Mucosa of stomach (tissue), 1 donor: Measurements from ENCODE around the gene OR4C45.
"Not testable (repeated sequence)": the region's sequence is repeated elsewhere in the genome, so short reads cannot be mapped to it uniquely, and the experiment has no call there.

Experiments used
- H3K27me3 ChIP-seq: one replicate; pipeline ENCODE4 v1.7.0; 2013; ENCODE audit warnings: mild to moderate bottlenecking, low read length; ENCODE audit not compliant: control insufficient read depth, insufficient read depth
- H3K36me3 ChIP-seq: one replicate; pipeline ENCODE4 v1.7.0; 2013; ENCODE audit warnings: low read length; ENCODE audit not compliant: control insufficient read depth, insufficient read depth
- H3K4me1 ChIP-seq: one replicate; pipeline ENCODE4 v1.7.0; 2013; ENCODE audit warnings: mild to moderate bottlenecking, low read length; ENCODE audit not compliant: control insufficient read depth, insufficient read depth
- H3K4me3 ChIP-seq: one replicate; pipeline ENCODE4 v1.7.0; 2013; ENCODE audit warnings: low read length
- H3K9ac ChIP-seq: one replicate; pipeline ENCODE4 v1.7.0; 2013; ENCODE audit warnings: mild to moderate bottlenecking, low read length, moderate library complexity
- H3K9me3 ChIP-seq: one replicate; pipeline ENCODE4 v1.7.0; 2013; ENCODE audit warnings: mild to moderate bottlenecking, low read length, moderate library complexity; ENCODE audit not compliant: control insufficient read depth
- donor health status: Pancreatic carcinoma.

Gene OR4C45

DNA sequence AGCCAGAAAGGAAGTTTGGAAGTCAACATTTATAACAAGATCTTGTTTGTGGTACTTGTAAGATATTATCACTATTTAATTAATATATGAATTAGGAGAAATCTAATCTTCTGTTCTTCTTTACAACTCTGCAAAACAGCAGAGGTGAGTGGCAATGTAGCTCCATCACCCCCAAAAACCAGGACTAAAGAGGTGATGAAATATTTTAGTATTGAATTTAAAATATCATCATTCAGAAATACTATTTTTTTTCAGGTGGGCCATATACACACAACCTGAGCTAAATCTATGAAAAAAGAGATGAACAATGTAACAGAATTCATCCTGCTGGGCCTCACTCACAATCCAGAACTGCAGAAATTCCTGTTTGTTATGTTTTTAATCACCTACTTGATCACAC, at the start of gene OR4C45:
TSS of gene OR4C45 (plus strand) at position 301 of the 400 bp plus-strand sequence.
- Histone ChIP-seq H3K36me3 (no peaks in the 10 kb centered on the region), H3K9ac (no peak within 1 kb of the TSS), H3K9me3 (no peaks in the 10 kb centered on the region), H3K4me3 (no peak within 1 kb of the TSS), H3K27me3 (no peaks in the 10 kb centered on the region), H3K4me1 (no peaks in the 10 kb centered on the region)

DNA sequence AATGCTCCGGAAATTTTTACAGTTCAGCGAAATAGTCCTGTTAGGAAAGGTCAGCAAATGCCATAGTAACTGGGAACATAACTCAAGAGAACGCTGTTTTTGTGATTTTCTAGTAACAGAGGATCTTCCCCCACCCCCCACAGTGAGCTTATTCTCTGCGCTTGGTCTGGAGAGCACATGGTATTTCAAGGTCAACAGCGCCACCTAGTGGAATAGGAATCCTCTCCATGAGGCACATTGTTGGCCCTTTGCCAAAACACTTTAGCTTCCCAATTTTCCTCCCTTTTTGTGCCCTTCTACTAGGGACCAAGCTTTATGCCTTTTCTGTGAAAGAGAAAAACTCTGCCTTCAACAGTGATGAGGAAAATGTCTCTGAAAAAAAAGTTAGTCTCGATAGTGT, 37.1 kb upstream of the OR4C45 start:
- Histone ChIP-seq H3K36me3 (no peaks in the 10 kb centered on the region), H3K9ac (no peak overlapping the region), H3K4me3 (no peak overlapping the region), H3K27me3 (no peaks in the 10 kb centered on the region), H3K4me1 (no peaks in the 10 kb centered on the region), H3K9me3 (no peaks in the 10 kb centered on the region)

DNA sequence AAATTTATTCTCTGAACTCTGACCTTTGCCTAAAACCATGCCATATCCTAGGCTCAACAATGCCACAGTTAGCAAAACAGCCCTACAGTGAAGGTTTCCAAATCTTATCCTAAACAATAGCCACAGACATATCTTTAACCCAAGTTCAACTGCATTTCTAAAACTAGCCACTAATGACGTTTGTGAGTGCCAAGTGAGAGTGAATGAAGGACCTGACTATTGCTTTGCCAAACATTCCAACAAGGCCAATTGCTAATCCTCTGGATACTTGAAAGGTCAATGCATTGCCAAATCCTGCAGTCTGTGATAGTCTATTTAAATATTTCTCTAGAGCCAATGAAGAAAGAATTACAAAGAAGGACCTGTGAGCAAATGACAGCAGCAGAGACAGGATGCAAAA, 2.5 kb upstream of the OR4C45 start:
- H3K9ac ChIP-seq: no peak overlapping the region
- H3K4me1 ChIP-seq: no peaks in the 10 kb centered on the region
- no peaks in the 10 kb centered on the region for H3K36me3 ChIP-seq
- no peaks in the 10 kb centered on the region for H3K9me3 ChIP-seq
- no peaks in the 10 kb centered on the region for H3K27me3 ChIP-seq
- no peak overlapping the region for H3K4me3 ChIP-seq

DNA sequence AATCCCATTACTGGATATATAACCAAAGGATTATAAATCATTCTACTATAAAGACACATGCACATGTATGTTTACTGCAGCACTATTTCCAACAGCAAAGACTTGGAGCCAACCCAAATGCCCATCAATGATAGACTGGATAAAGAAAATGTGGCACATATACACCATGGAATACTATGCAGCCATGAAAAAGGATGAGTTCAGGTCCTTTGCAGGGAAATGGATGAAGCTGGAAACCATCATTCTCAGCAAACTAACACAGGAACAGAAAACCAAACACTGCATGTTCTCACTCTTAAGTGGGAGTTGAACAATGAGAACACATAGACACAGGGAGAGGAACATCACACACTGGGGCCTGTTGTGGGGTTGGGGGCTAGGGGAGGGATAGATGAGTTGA, 3.6 kb downstream of the OR4C45 start:
- not testable (repeated sequence) for H3K4me1 ChIP-seq, H3K9me3 ChIP-seq, H3K4me3 ChIP-seq, H3K9ac ChIP-seq, H3K27me3 ChIP-seq, H3K36me3 ChIP-seq

- H3K36me3 ChIP-seq: no peaks in the 10 kb centered on the region
- H3K9ac ChIP-seq: no peak overlapping the region
- H3K9me3 ChIP-seq: no peaks in the 10 kb centered on the region
- no peak overlapping the region for H3K4me3 ChIP-seq
- H3K27me3 ChIP-seq: no peaks in the 10 kb centered on the region
- no peaks in the 10 kb centered on the region for H3K4me1 ChIP-seq
Observed at GRCh38 chr11:50037251-50037650, 4.6 kb downstream of the OR4C45 start.

GRCh38 chr11:50044647-50045046, 12.0 kb downstream of the OR4C45 start:
- no peaks in the 10 kb centered on the region for H3K4me1 ChIP-seq
- no peaks in the 10 kb centered on the region for H3K36me3 ChIP-seq
- H3K9ac ChIP-seq: no peak overlapping the region
- H3K27me3 ChIP-seq: no peaks in the 10 kb centered on the region
- no peaks in the 10 kb centered on the region for H3K9me3 ChIP-seq
- no peak overlapping the region for H3K4me3 ChIP-seq

DNA sequence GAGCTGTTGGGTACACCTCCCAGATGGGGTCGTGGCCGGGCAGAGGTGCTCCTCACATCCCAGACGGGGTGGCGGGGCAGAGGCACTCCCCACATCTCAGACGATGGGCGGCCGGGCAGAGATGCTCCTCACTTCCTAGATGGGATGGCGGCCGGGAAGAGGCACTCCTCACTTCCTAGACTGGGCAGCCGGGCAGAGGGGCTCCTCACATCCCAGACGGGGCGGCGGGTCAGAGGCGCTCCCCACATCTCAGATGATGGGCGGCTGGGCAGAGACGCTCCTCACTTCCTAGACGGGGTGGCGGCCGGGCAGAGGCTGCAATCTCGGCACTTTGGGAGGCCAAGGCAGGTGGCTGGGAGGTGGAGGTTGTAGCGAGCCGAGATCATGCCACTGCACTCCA, 30.4 kb downstream of the OR4C45 start:
- not testable (repeated sequence) for H3K9me3 ChIP-seq, H3K4me1 ChIP-seq, H3K36me3 ChIP-seq, H3K4me3 ChIP-seq, H3K9ac ChIP-seq, H3K27me3 ChIP-seq

GRCh38 chr11:50070389-50070788, 37.7 kb downstream of the OR4C45 start:
- no peak overlapping the region for H3K4me3 ChIP-seq
- no peaks in the 10 kb centered on the region for H3K27me3 ChIP-seq
- no peaks in the 10 kb centered on the region for H3K36me3 ChIP-seq
- H3K4me1 ChIP-seq: no peaks in the 10 kb centered on the region
- H3K9me3 ChIP-seq: no peaks in the 10 kb centered on the region
- H3K9ac ChIP-seq: no peak overlapping the region

DNA sequence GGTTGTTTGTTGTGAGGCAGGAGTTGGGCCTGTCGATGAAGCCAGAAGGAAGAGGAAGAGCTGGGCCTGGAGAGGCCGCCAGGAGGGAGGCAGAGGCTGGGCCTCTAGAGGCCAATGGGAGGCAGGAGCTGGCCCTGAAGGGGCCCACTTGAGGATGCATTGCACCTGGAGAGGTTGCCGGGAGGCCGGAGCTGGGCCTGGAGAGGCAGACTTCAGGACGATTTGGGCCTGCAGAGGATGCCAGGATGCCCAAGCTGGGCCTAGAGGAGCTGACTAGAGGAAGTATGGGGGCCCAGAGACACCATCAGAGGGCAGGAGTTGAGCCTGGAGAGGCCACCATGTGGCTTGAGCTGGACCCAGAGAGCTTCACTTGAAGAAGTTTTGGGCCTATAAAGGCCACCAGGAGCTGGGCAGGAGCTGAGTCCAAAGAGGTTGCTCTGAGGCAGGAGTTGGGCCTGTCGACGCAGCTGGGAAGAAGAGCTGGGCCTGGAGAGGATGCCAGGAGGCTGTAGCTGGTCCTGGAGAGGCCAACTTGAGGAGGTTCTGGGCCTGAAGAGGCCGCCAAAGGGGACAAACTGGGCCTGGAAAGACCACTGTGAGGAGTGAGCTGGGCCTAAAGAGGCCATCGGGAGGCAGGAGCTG, 39.0 kb downstream of the OR4C45 start:
- no peaks in the 10 kb centered on the region for H3K27me3 ChIP-seq
- no peaks in the 10 kb centered on the region for H3K36me3 ChIP-seq
- H3K4me1 ChIP-seq: no peaks in the 10 kb centered on the region
- H3K4me3 ChIP-seq: no peak overlapping the region
- no peaks in the 10 kb centered on the region for H3K9me3 ChIP-seq
- H3K9ac ChIP-seq: no peak overlapping the region

DNA sequence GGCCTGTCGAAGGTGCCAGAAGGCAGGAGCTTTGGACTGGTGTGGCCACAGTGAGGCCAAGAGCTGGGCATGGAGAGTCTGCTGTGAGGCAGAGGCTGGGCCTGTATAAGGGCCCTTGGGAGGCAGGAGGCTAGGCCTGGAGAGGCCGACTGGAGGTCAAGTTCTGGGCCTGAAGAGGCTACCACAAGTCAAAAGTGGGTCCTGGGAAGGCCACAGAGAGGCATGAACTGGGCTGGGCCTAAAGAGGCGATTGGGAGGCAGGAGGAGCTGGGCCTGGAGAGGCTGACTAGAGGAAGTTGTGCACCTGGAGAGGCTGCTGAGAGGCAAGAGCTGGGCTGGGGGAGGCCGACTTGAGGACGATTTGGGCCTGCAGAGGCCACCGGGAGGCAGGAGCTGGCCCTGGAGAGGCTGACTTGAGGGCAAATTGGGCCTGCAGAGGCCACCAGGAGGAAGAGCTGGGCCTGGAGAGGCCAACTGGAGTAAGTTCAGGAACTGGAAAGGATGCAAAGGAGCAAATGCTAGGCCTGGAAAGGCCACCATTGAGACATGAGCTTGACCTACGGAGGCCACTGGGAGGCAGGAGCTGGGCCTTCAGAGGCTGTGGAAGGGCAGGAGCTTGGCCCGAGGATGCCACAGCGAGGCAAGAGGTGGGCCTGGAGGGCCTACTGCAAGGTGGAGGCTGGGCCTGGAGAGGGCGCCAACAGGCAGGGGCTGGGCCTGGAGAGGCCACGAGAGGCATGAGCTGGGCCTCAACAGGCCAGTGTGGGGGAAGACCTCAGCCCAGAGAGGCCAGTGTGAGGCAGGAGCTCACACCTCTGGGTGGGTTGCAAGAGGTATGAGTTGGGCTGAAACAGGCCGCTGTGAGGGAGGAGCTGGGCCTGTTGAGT, 39.8 kb downstream of the OR4C45 start:
- Histone ChIP-seq H3K9me3 (no peaks in the 10 kb centered on the region), H3K4me3 (no peak overlapping the region), H3K4me1 (no peaks in the 10 kb centered on the region), H3K9ac (no peak overlapping the region), H3K36me3 (no peaks in the 10 kb centered on the region), H3K27me3 (no peaks in the 10 kb centered on the region)

DNA sequence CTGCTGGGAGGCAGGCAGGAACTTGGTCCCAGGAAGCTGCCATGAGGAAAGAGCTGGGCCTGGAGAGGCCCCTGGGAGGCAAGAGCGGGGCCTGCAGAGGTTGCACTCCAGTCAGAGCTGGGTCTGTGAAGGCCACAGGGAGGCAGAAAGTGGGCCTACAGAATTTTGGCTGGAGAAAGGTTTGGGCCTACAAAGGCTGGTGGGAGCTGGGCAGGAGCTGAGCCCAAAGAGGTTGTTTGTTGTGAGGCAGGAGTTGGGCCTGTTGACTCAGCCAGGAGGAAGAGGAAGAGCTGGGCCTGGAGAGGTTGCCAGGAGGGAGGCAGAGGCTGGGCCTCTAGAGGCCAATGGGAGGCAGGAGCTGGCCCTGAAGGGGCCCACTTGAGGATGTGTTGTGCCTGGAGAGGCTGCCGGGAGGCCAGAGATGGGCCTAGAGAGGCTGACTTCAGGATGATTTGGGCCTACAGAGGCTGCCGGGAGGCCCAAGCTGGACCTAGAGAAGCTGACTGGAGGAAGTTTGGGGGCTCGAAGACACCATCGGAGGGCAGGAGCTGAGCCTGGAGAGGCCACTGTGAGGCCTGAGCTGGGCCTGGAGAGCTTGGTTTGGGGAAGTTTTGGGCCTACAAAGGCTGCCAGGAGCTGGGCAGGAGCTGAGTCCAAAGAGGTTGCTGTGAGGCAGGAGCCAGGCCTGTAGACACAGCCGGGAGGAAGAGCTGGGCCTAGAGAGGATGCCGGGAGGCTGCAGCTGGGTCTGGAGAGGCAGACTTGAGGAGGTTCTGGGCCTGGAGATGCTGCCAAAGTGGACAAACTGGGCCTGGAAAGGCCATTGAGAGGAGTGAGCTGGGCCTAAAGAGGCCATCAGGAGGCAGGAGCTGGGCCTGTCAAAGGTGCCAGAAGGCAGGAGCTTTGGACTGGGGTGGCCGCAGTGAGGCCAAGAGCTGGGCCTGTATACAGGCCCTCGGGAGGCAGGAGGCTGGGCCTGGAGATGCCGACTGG, 40.7 kb downstream of the OR4C45 start:
- no peaks in the 10 kb centered on the region for H3K27me3 ChIP-seq
- H3K36me3 ChIP-seq: no peaks in the 10 kb centered on the region
- H3K9ac ChIP-seq: no peak overlapping the region
- no peaks in the 10 kb centered on the region for H3K9me3 ChIP-seq
- no peaks in the 10 kb centered on the region for H3K4me1 ChIP-seq
- no peak overlapping the region for H3K4me3 ChIP-seq

- H3K4me1 ChIP-seq: no peaks in the 10 kb centered on the region
- H3K9ac ChIP-seq: no peak overlapping the region
- H3K4me3 ChIP-seq: no peak overlapping the region
- H3K27me3 ChIP-seq: no peaks in the 10 kb centered on the region
- no peaks in the 10 kb centered on the region for H3K36me3 ChIP-seq
- H3K9me3 ChIP-seq: no peaks in the 10 kb centered on the region
Observed at GRCh38 chr11:50074161-50074560, 41.5 kb downstream of the OR4C45 start.
